Neural cell (in vitro differentiated cells): Measurements from ENCODE around the gene ZCCHC14. TPM values are rescaled to one million over a fixed set of nuclear protein-coding genes. Genes with fewer than 3 reads are reported as not detected.

Experiments used
- H2AFZ ChIP-seq: fragments of 200-600, 300-800 bp; sonication (generic), shearing (Covaris generic); 2 replicates; pipeline ENCODE4 v1.6.0; 2014; ENCODE audit warnings: low read depth, mild to moderate bottlenecking, antibody characterized with exemption, low read length, moderate library complexity
- H3F3A ChIP-seq: fragments of 200-600 bp; shearing (Covaris generic); 2 replicates; pipeline ENCODE4 v1.6.1; 2016; ENCODE audit warnings: mild to moderate bottlenecking, moderate library complexity, mixed read lengths, antibody characterized with exemption, low read length; ENCODE audit not compliant: insufficient read depth, poor library complexity, severe bottlenecking
- H3K27ac ChIP-seq: fragments of 200-600, 300-800 bp; sonication (generic), shearing (Covaris generic); 2 replicates; pipeline ENCODE4 v1.5.1; 2014; ENCODE audit warnings: mild to moderate bottlenecking, low read length, moderate library complexity
- H3K27me3 ChIP-seq: fragments of 300-800, 200-600 bp; sonication (generic), shearing (Covaris generic); 2 replicates; pipeline ENCODE4 v1.6.0; 2014; ENCODE audit warnings: mild to moderate bottlenecking, low read depth, low read length, moderate library complexity; ENCODE audit not compliant: insufficient read depth
- H3K36me3 ChIP-seq: fragments of 300-800, 200-600 bp; sonication (generic), shearing (Covaris generic); 2 replicates; pipeline ENCODE4 v1.5.1; 2014; ENCODE audit warnings: mild to moderate bottlenecking, antibody characterized with exemption, low read length, moderate library complexity; ENCODE audit not compliant: insufficient read depth
- H3K4me2 ChIP-seq: fragments of 300-800, 200-600 bp; sonication (generic), shearing (Covaris generic); 2 replicates; pipeline ENCODE4 v1.6.0; 2014; ENCODE audit warnings: mild to moderate bottlenecking, low read length
- H3K4me3 ChIP-seq: fragments of 300-800, 200-600 bp; sonication (generic), shearing (Covaris generic); 2 replicates; pipeline ENCODE4 v1.5.1; 2014; ENCODE audit warnings: mild to moderate bottlenecking, low read length, moderate library complexity
- H3K79me2 ChIP-seq: fragments of 200-600 bp; shearing (Covaris generic); replicated peaks from 2 replicates; pipeline ENCODE4 v1.6.0; 2014; ENCODE audit warnings: mild to moderate bottlenecking, low read length, moderate library complexity; ENCODE audit not compliant: insufficient read depth
- H3K9ac ChIP-seq: fragments of 300-800, 200-600 bp; sonication (generic), shearing (Covaris generic); 2 replicates; pipeline ENCODE4 v1.6.1; 2016; ENCODE audit warnings: mild to moderate bottlenecking, low read length, mixed read lengths
- H3K9me2 ChIP-seq: fragments of 200-600 bp; shearing (Covaris generic); 2 replicates; pipeline ENCODE4 v1.6.1; 2016; ENCODE audit warnings: mild to moderate bottlenecking, low read length, mixed read lengths; ENCODE audit not compliant: insufficient read depth
- H3K9me3 ChIP-seq: fragments of 200-600, 300-800 bp; sonication (generic), shearing (Covaris generic); 2 replicates; pipeline ENCODE4 v1.6.1; 2016; ENCODE audit warnings: mild to moderate bottlenecking, mixed run types, low read length, moderate library complexity, mixed read lengths
- H4K20me1 ChIP-seq: fragments of 200-600 bp; shearing (Covaris generic); 2 replicates; pipeline ENCODE4 v1.6.1; 2016; ENCODE audit warnings: mild to moderate bottlenecking, mixed run types; ENCODE audit not compliant: insufficient read depth
- CTCF ChIP-seq: fragments of 450-650 bp; IDR thresholded peaks from 2 replicates; pipeline ENCODE4 v1.5.1; 2014; ENCODE audit warnings: antibody characterized with exemption, mild to moderate bottlenecking, moderate library complexity; ENCODE audit not compliant: poor library complexity, severe bottlenecking
- EP300 ChIP-seq: fragments of 450-650 bp; conservative IDR thresholded peaks from 2 replicates; pipeline ENCODE4 v1.6.1; 2014; ENCODE audit warnings: antibody characterized with exemption, mild to moderate bottlenecking, moderate library complexity; ENCODE audit not compliant: poor library complexity, severe bottlenecking
- EZH2 ChIP-seq: fragments of 200-600, 300-800 bp; shearing (Covaris generic), sonication (generic); IDR thresholded peaks from 2 replicates; pipeline ENCODE4 v1.6.1; 2014; ENCODE audit warnings: antibody characterized with exemption, low read length, borderline replicate concordance, mild to moderate bottlenecking; ENCODE audit not compliant: insufficient read depth, poor library complexity, severe bottlenecking
- MXI1 ChIP-seq: fragments of 450-650 bp; conservative IDR thresholded peaks from 2 replicates; pipeline ENCODE4 v1.6.1; 2014; ENCODE audit warnings: antibody characterized with exemption, mild to moderate bottlenecking; ENCODE audit not compliant: poor library complexity, severe bottlenecking
- POLR2AphosphoS5 ChIP-seq: IDR thresholded peaks from 2 replicates; pipeline ENCODE4 v1.6.1; 2012
- RAD21 ChIP-seq: fragments of 450-650 bp; conservative IDR thresholded peaks from 2 replicates; pipeline ENCODE4 v1.6.1; 2014; ENCODE audit warnings: antibody characterized with exemption, mild to moderate bottlenecking, moderate library complexity
- REST ChIP-seq: IDR thresholded peaks from 2 replicates; pipeline ENCODE4 v1.6.1; 2012; ENCODE audit warnings: borderline replicate concordance
- SMC3 ChIP-seq: fragments of 450-650 bp; conservative IDR thresholded peaks from 2 replicates; pipeline ENCODE4 v1.6.1; 2014; ENCODE audit warnings: antibody characterized with exemption, mild to moderate bottlenecking, moderate library complexity; ENCODE audit not compliant: poor library complexity
- TAF1 ChIP-seq: IDR thresholded peaks from 2 replicates; pipeline ENCODE4 v1.6.1; 2012; ENCODE audit warnings: low read depth
- polyA plus RNA-seq: library from polyadenylated mRNA; depleted of rRNA; stranded (reverse); fragments of >200 nt; gene quantifications from 2 replicates; pipeline ENCODE4 v1.2.3, GENCODE V29; 2014

ZCCHC14 gene
- polyA plus RNA-seq, 1 donor from 2014 or later = 22.1 TPM

GRCh38 chr16:87384162-87384874 is 108.5 kb downstream of the ZCCHC14 start:
- Histone ChIP-seq H3K4me3 (peak overlapping the region; percentile 95), H3K9me3 (no peaks in the 10 kb centered on the region), H4K20me1 (no peaks in the 10 kb centered on the region), H2AFZ (peak overlapping the region; percentile 76), H3K36me3 (no peaks in the 10 kb centered on the region), H3K27ac (peak overlapping the region; percentile 93), H3K27me3 (no peaks in the 10 kb centered on the region), H3K79me2 (peaks cover 14% of the 10 kb centered on the region), H3K4me2 (peak overlapping the region; percentile 48), H3F3A (no peaks in the 10 kb centered on the region), H3K9me2 (no peaks in the 10 kb centered on the region), H3K9ac (peak overlapping the region; percentile 93)
- TF ChIP-seq MXI1 (peak; percentile 25), RAD21 (no peak), POLR2AphosphoS5 (no peak), CTCF (peak; percentile 15), SMC3 (no peak), EP300 (no peak), TAF1 (peak; percentile 69), EZH2 (no peak), REST (peak; percentile 71)

GRCh38 chr16:87383505-87384161 is 109.2 kb downstream of the ZCCHC14 start, which contains the start of gene FBXO31:
FBXO31 (minus strand) TSS chr16:87383776; CDS start chr16:87383744, 32 bp downstream.
- no peaks in the 10 kb centered on the region for H3K9me2 ChIP-seq
- H3K27ac ChIP-seq = peak within 1 kb of the TSS; percentile 93
- no peaks in the 10 kb centered on the region for H3K9me3 ChIP-seq
- no peaks in the 10 kb centered on the region for H4K20me1 ChIP-seq
- H3K4me3 ChIP-seq = peak within 1 kb of the TSS; percentile 95
- peaks cover 19% of the 10 kb centered on the region for H3K79me2 ChIP-seq
- H3K36me3 ChIP-seq = no peaks in the 10 kb centered on the region
- H3K27me3 ChIP-seq = no peaks in the 10 kb centered on the region
- H3F3A ChIP-seq = no peaks in the 10 kb centered on the region
- TF ChIP-seq EP300 (peak; percentile 72), MXI1 (peak; percentile 95), CTCF (peak; percentile 49), EZH2 (no peak), TAF1 (no peak), REST (no peak), POLR2AphosphoS5 (peak; percentile 69), SMC3 (peak; percentile 33)
- H2AFZ ChIP-seq = peak within 1 kb of the TSS; percentile 76
- H3K4me2 ChIP-seq = peak within 1 kb of the TSS; percentile 48
- peak within 1 kb of the TSS; percentile 93 for H3K9ac ChIP-seq
